ENCODE data around the gene ELOVL2. TPM values are rescaled to one million over a fixed set of nuclear protein-coding genes. Genes with fewer than 3 reads are reported as not detected.

ELOVL2 gene
- polyA plus RNA-seq, 1 experiment = 2.9 TPM

DNA sequence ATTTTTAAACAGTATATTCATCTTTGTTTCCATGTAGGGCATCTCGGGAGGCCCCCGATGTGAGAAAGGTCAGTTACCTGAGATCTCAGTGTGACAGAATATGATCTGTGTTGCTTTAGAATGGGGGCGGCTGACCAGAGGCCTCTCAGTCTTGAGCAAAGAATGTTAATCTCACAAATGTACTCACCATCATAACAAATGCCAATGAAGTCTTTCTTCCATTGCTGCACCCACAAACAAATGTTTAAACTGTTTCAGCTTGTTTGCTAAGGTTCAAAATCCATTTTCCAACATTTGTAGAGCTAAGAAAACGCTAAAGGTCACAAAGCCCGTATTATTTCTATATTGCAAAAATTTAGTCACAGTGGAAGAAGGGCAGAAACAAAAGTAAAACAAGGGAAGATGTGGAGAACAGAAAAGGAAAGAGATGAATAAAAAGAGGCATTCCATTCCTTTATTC lies 31.8 kb downstream of the ELOVL2 start:
- POLR2A ChIA-PET = no interaction called here
- Histone ChIP-seq H3K27me3 (ENCODE audit: control insufficient read depth, insufficient read depth, low read length) (no peaks in the 10 kb centered on the region), H3K27ac (ENCODE audit: low read depth, low read length) (no peak overlapping the region), H3K4me3 (ENCODE audit: low read depth, low read length) (no peak overlapping the region), H3K9me3 (ENCODE audit: control insufficient read depth, insufficient read depth, low read length) (no peaks in the 10 kb centered on the region)
- no peak for TF ChIP-seq CTCF (IDR thresholded peaks at IDR 0.05; ENCODE audit: low read depth, low read length)
- DNase-seq (ENCODE audit: low read depth, low spot score) = no peak
- CTCF ChIA-PET = no interaction called here

GRCh38 chr6:11011787-11012234 lies 32.3 kb downstream of the ELOVL2 start:
- Histone ChIP-seq H3K27ac (ENCODE audit: low read depth, low read length) (no peak overlapping the region), H3K9me3 (ENCODE audit: control insufficient read depth, insufficient read depth, low read length) (no peaks in the 10 kb centered on the region), H3K4me3 (ENCODE audit: low read depth, low read length) (no peak overlapping the region), H3K27me3 (ENCODE audit: control insufficient read depth, insufficient read depth, low read length) (no peaks in the 10 kb centered on the region)
- POLR2A ChIA-PET = no interaction called here
- TF ChIP-seq CTCF (IDR thresholded peaks at IDR 0.05; ENCODE audit: low read depth, low read length) = no peak
- CTCF ChIA-PET = no interaction called here
- no peak for DNase-seq (ENCODE audit: low read depth, low spot score)

GRCh38 chr6:11009353-11009752 lies 34.8 kb downstream of the ELOVL2 start:
- no peak overlapping the region for H3K4me3 ChIP-seq (ENCODE audit: low read depth, low read length)
- no peak for TF ChIP-seq CTCF (IDR thresholded peaks at IDR 0.05; ENCODE audit: low read depth, low read length)
- no peaks in the 10 kb centered on the region for H3K9me3 ChIP-seq (ENCODE audit: control insufficient read depth, insufficient read depth, low read length)
- POLR2A ChIA-PET = no interaction called here
- no peaks in the 10 kb centered on the region for H3K27me3 ChIP-seq (ENCODE audit: control insufficient read depth, insufficient read depth, low read length)
- H3K27ac ChIP-seq (ENCODE audit: low read depth, low read length) = no peak overlapping the region
- no peak for DNase-seq (ENCODE audit: low read depth, low spot score)
- CTCF ChIA-PET = interaction anchor here (0.8 kb wide), 1 partner anchor 55 kb away, joined by 5 read pairs; no protein-coding TSS in a partner anchor

- no peak for TF ChIP-seq CTCF (IDR thresholded peaks at IDR 0.05; ENCODE audit: low read depth, low read length)
- POLR2A ChIA-PET = no interaction called here
These were observed 35.3 kb downstream of the ELOVL2 start for GRCh38 chr6:11008821-11009220.

GRCh38 chr6:11007715-11008608 lies 36.1 kb downstream of the ELOVL2 start:
- no peaks in the 10 kb centered on the region for H3K9me3 ChIP-seq (ENCODE audit: control insufficient read depth, insufficient read depth, low read length)
- CTCF ChIA-PET = interaction anchor here (1.1 to 1.3 kb wide), 2 partner anchors 53 to 56 kb away, joined by 3 to 4 read pairs; no protein-coding TSS in a partner anchor
- H3K27me3 ChIP-seq (ENCODE audit: control insufficient read depth, insufficient read depth, low read length) = no peaks in the 10 kb centered on the region
- TF ChIP-seq CTCF (IDR thresholded peaks at IDR 0.05; ENCODE audit: low read depth, low read length) = no peak
- POLR2A ChIA-PET = no interaction called here
- DNase-seq (ENCODE audit: low read depth, low spot score) = no peak
- H3K4me3 ChIP-seq (ENCODE audit: low read depth, low read length) = no peak overlapping the region
- peak overlapping the region; percentile 25 for H3K27ac ChIP-seq (ENCODE audit: low read depth, low read length)

More at GRCh38 chr6:11008821-11009220, 35.3 kb downstream of the ELOVL2 start:
- no peaks in the 10 kb centered on the region for H3K9me3 ChIP-seq (ENCODE audit: control insufficient read depth, insufficient read depth, low read length)
- no peaks in the 10 kb centered on the region for H3K27me3 ChIP-seq (ENCODE audit: control insufficient read depth, insufficient read depth, low read length)
- H3K27ac ChIP-seq (ENCODE audit: low read depth, low read length) = no peak overlapping the region
- no peak for DNase-seq (ENCODE audit: low read depth, low spot score)
- CTCF ChIA-PET = interaction anchor here (1.3 kb wide), 1 partner anchor 54 kb away, joined by 4 read pairs; no protein-coding TSS in a partner anchor
- H3K4me3 ChIP-seq (ENCODE audit: low read depth, low read length) = no peak overlapping the region

All from AG04450 (cell line).